ENCODE measurements around the gene TECTA.

GRCh38 chr11:121198491-121198890, 97.4 kb downstream of the TECTA start:
- no peak for TF ChIP-seq CTCF (optimal IDR thresholded peaks at IDR 0.05 in 1 of 3, IDR thresholded peaks at IDR 0.05 in 1 of 3, conservative IDR thresholded peaks at IDR 0.05 in 1 of 3; ENCODE audit: extremely low read depth in 1 of 3, insufficient read depth in 2 of 3, low read length in 3 of 3)
- no peak for TF ChIP-seq EZH2 (IDR thresholded peaks at IDR 0.05; ENCODE audit: low read length)
